ENCODE results near the gene PDE6H.
A peak's percentile ranks its signal among the peaks of the same experiment; 100 is the strongest.

DNA sequence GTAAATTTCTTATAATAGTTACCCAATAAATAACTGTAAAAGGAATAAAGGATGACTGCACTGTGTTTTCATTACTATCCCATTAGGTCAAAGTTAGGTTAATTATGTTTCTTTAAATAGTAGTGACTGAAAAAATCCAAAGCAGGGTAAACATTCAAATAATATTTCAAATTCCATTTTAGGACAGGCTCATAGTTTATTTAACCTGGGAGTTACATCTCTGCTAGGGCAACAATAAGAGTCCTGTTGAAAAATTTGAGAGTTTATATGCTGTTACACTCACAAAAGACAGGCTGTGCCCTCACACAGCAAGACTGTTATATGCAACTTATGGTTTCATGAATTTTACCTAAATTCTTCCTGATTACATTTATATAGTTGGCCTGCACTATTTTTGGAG, 42.5 kb upstream of the PDE6H start:
- TF ChIP-seq EZH2 (IDR thresholded peaks at IDR 0.05; ENCODE audit: borderline replicate concordance): no peak
- TF ChIP-seq, protein P1, sequence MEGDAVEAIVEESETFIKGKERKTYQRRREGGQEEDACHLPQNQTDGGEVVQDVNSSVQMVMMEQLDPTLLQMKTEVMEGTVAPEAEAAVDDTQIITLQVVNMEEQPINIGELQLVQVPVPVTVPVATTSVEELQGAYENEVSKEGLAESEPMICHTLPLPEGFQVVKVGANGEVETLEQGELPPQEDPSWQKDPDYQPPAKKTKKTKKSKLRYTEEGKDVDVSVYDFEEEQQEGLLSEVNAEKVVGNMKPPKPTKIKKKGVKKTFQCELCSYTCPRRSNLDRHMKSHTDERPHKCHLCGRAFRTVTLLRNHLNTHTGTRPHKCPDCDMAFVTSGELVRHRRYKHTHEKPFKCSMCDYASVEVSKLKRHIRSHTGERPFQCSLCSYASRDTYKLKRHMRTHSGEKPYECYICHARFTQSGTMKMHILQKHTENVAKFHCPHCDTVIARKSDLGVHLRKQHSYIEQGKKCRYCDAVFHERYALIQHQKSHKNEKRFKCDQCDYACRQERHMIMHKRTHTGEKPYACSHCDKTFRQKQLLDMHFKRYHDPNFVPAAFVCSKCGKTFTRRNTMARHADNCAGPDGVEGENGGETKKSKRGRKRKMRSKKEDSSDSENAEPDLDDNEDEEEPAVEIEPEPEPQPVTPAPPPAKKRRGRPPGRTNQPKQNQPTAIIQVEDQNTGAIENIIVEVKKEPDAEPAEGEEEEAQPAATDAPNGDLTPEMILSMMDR (IDR thresholded peaks at IDR 0.05; ENCODE audit: poor library complexity): peak; percentile 43

Measured in hepatocyte (in vitro differentiated cells).